H9 (cell line): ENCODE results near the gene EXOC2. TPM values are rescaled to one million over a fixed set of nuclear protein-coding genes. Genes with fewer than 3 reads are reported as not detected.

Experiments
- DNase-seq: peaks from one replicate; pipeline ENCODE4 v3.0.0-alpha.2; 2017
- H2AFZ ChIP-seq: one replicate; pipeline ENCODE4 v1.6.1; 2013; ENCODE audit warnings: mild to moderate bottlenecking, low read length, control low read depth, moderate library complexity
- H2AK5ac ChIP-seq: 2 replicates; pipeline ENCODE4 v1.6.1; 2013; ENCODE audit warnings: low read length, control low read depth, mixed read lengths; ENCODE audit not compliant: insufficient read length
- H2BK120ac ChIP-seq: one replicate; pipeline ENCODE4 v1.6.1; 2013; ENCODE audit warnings: low read depth, mild to moderate bottlenecking, low read length, control low read depth, inconsistent platforms; ENCODE audit not compliant: poor library complexity, severe bottlenecking
- H2BK12ac ChIP-seq: 2 replicates; pipeline ENCODE4 v1.6.1; 2013; ENCODE audit warnings: low read length, control low read depth, mixed read lengths, low read depth; ENCODE audit not compliant: insufficient read length
- H2BK15ac ChIP-seq: 2 replicates; pipeline ENCODE4 v1.6.1; 2013; ENCODE audit warnings: low read depth, low read length, control low read depth
- H2BK20ac ChIP-seq: one replicate; pipeline ENCODE4 v1.6.1; 2013; ENCODE audit warnings: low read depth, mild to moderate bottlenecking, low read length, control low read depth, inconsistent platforms; ENCODE audit not compliant: poor library complexity, severe bottlenecking
- H2BK5ac ChIP-seq: 2 replicates; pipeline ENCODE4 v1.6.1; 2013; ENCODE audit warnings: low read length, control low read depth, mixed read lengths; ENCODE audit not compliant: insufficient read length
- H3K14ac ChIP-seq: 2 replicates; pipeline ENCODE4 v1.6.1; 2013; ENCODE audit warnings: low read length, control low read depth; ENCODE audit not compliant: insufficient read depth
- H3K18ac ChIP-seq: 2 replicates; pipeline ENCODE4 v1.6.1; 2013; ENCODE audit warnings: low read depth, mild to moderate bottlenecking, mixed read lengths, low read length, control low read depth; ENCODE audit not compliant: insufficient read length
- H3K23ac ChIP-seq: 2 replicates; pipeline ENCODE4 v1.6.1; 2013; ENCODE audit warnings: low read length, control low read depth, mixed read lengths, low read depth; ENCODE audit not compliant: insufficient read length
- H3K23me2 ChIP-seq: 2 replicates; pipeline ENCODE4 v1.6.1; 2013; ENCODE audit warnings: low read depth, mild to moderate bottlenecking, mixed read lengths, low read length, control low read depth; ENCODE audit not compliant: insufficient read length, poor library complexity, severe bottlenecking
- H3K27ac ChIP-seq: 2 replicates; pipeline ENCODE4 v1.5.1; 2013; ENCODE audit warnings: low read length, control low read depth, mixed read lengths, low read depth; ENCODE audit not compliant: insufficient read length
- H3K27me3 ChIP-seq: 2 replicates; pipeline ENCODE4 v1.6.1; 2013; ENCODE audit warnings: low read length, control low read depth, inconsistent platforms; ENCODE audit not compliant: insufficient read depth
- H3K4ac ChIP-seq: 2 replicates; pipeline ENCODE4 v1.6.1; 2013; ENCODE audit warnings: low read depth, mild to moderate bottlenecking, control low read depth, inconsistent platforms, low read length, moderate library complexity
- H3K4me1 ChIP-seq: 2 replicates; pipeline ENCODE4 v1.6.1; 2013; ENCODE audit warnings: low read length, control low read depth, inconsistent platforms; ENCODE audit not compliant: insufficient read depth
- H3K4me2 ChIP-seq: 2 replicates; pipeline ENCODE4 v1.6.1; 2013; ENCODE audit warnings: low read length, control low read depth, mixed read lengths; ENCODE audit not compliant: insufficient read length, insufficient read depth
- H3K56ac ChIP-seq: 2 replicates; pipeline ENCODE4 v1.6.1; 2013; ENCODE audit warnings: low read depth, mild to moderate bottlenecking, mixed read lengths, low read length, control low read depth; ENCODE audit not compliant: insufficient read length
- H3K79me1 ChIP-seq: 2 replicates; pipeline ENCODE4 v1.6.1; 2013; ENCODE audit warnings: low read depth, mild to moderate bottlenecking, moderate library complexity, low read length, control low read depth, inconsistent platforms; ENCODE audit not compliant: insufficient read depth, poor library complexity, severe bottlenecking
- H3K79me2 ChIP-seq: 2 replicates; pipeline ENCODE4 v1.6.1; 2013; ENCODE audit warnings: low read length, control low read depth, inconsistent platforms; ENCODE audit not compliant: insufficient read depth
- H3K9ac ChIP-seq: 2 replicates; pipeline ENCODE4 v1.6.1; 2013; ENCODE audit warnings: low read length, control low read depth, mixed read lengths; ENCODE audit not compliant: insufficient read length; ENCODE audit errors: extremely low read depth
- H3K9me3 ChIP-seq: one replicate; pipeline ENCODE4 v1.6.1; 2013; ENCODE audit warnings: low read depth, low read length, inconsistent platforms; ENCODE audit not compliant: control insufficient read depth
- H3T11ph ChIP-seq: one replicate; pipeline ENCODE4 v1.6.1; 2013; ENCODE audit warnings: mild to moderate bottlenecking, low read length, control low read depth, inconsistent platforms
- H4K20me1 ChIP-seq: one replicate; pipeline ENCODE4 v1.6.1; 2013; ENCODE audit not compliant: control insufficient read depth, insufficient read length, insufficient read depth
- H4K5ac ChIP-seq: 2 replicates; pipeline ENCODE4 v1.6.1; 2013; ENCODE audit warnings: low read depth, mild to moderate bottlenecking, mixed read lengths, low read length, control low read depth; ENCODE audit not compliant: insufficient read length
- H4K8ac ChIP-seq: replicated peaks from 2 replicates; pipeline ENCODE4 v1.6.1; 2013; ENCODE audit warnings: low read length, control low read depth, mixed read lengths, low read depth; ENCODE audit not compliant: insufficient read length
- H4K91ac ChIP-seq: 2 replicates; pipeline ENCODE4 v1.6.1; 2013; ENCODE audit warnings: low read depth, mild to moderate bottlenecking, moderate library complexity, mixed read lengths, low read length, control low read depth; ENCODE audit not compliant: insufficient read length
- H3K27ac Mint-ChIP-seq, 3 experiments: 2 replicates in 2 of 3; 3 replicates in 1 of 3; pipeline ENCODE4 v1.8.0; 2020 to 2021; ENCODE audit warnings: mixed read lengths in 3 of 3, mild to moderate bottlenecking in 1 of 3, moderate library complexity in 1 of 3
- H3K27me3 Mint-ChIP-seq: 2 replicates; pipeline ENCODE4 v1.8.0; 2021; ENCODE audit warnings: low read depth, mild to moderate bottlenecking, moderate library complexity, mixed read lengths
- H3K36me3 Mint-ChIP-seq, 3 experiments: 2 replicates in 2 of 3; 3 replicates in 1 of 3; pipeline ENCODE4 v1.8.0; 2020 to 2021; ENCODE audit warnings: low read depth in 3 of 3, mixed read lengths in 3 of 3; ENCODE audit not compliant: insufficient read depth in 1 of 3
- H3K4me1 Mint-ChIP-seq, 2 experiments: 2 replicates each; pipeline ENCODE4 v1.8.0; 2020; ENCODE audit warnings: mixed read lengths in 2 of 2
- H3K4me3 Mint-ChIP-seq, 2 experiments: 2 replicates in 1 of 2; 3 replicates in 1 of 2; pipeline ENCODE4 v1.8.0; 2020 to 2021; ENCODE audit warnings: mild to moderate bottlenecking in 2 of 2, mixed read lengths in 2 of 2, moderate library complexity in 1 of 2
- H3K9me3 Mint-ChIP-seq, 2 experiments: 2 replicates in 1 of 2; 3 replicates in 1 of 2; pipeline ENCODE4 v1.8.0; 2020; ENCODE audit warnings: mild to moderate bottlenecking in 2 of 2, mixed read lengths in 2 of 2, moderate library complexity in 1 of 2
- WGBS: extraction: QIAGEN DNeasy Blood & Tissue Kit; methylation state at CpG from one replicate; pipeline ENCODE4 v1.1.7; 2013; ENCODE audit warnings: missing lambda C conversion rate, low lambda C conversion rate, mixed read lengths; ENCODE audit not compliant: insufficient read length; ENCODE audit errors: extremely low coverage; 5-methylcytosine and 5-hydroxymethylcytosine counted together
- total RNA-seq: library from RNA; stranded (reverse); gene quantifications from 2 replicates; pipeline ENCODE4 v1.2.1, GENCODE V29; 2021
- TF ChIP-seq, protein P1 (sequence below): fragments of 200-600 bp; sonication (generic); conservative IDR thresholded peaks from 3 replicates; pipeline ENCODE4 v1.8.0; 2021; ENCODE audit warnings: antibody characterized with exemption, mild to moderate bottlenecking

Gene EXOC2
- total RNA-seq, 1 experiment from 2014 or later = 29.9 TPM

DNA sequence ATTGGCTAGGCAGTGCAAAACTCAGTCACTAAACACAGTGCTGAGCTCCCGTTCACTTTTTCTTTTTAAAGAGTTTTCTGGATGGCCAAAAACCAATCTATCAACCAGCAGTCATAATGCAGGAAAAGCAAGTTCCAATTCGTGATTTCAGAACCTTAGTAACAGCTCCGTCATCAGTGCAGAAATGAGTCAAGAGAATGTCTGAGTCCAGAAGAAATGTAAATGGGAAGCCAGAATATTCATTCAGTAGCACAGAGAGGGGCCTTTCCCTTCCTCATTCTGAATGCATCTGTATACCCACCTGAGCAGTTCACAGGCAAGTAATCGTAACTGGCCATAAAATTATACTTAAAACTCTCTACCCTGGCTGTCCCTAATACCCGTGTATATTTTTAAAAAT lies 56.5 kb downstream of the EXOC2 start:
- WGBS = no CpG with 5 or more reads among the region's 5 CpGs
- Histone ChIP-seq H2BK5ac (no peak overlapping the region), H3K14ac (no peak overlapping the region), H3K4me1 (peaks cover 4% of the 10 kb centered on the region; the same call in 1 of the 2 replicates), H4K8ac (no peak overlapping the region), H3K9me3 (no peaks in the 10 kb centered on the region), H4K91ac (no peak overlapping the region), H3K9ac (no peak overlapping the region), H2BK15ac (no peak overlapping the region), H3K4me2 (no peak overlapping the region), H3K23me2 (no peaks in the 10 kb centered on the region), H3K56ac (no peak overlapping the region), H4K20me1 (no peaks in the 10 kb centered on the region), H4K5ac (no peak overlapping the region), H3K18ac (no peak overlapping the region), H3K4ac (no peak overlapping the region), H3K27ac (no peak overlapping the region), H2BK20ac (no peak overlapping the region), H2AK5ac (no peak overlapping the region), H2AFZ (no peak overlapping the region), H3T11ph (no peak overlapping the region), H3K23ac (no peak overlapping the region), H3K27me3 (no peaks in the 10 kb centered on the region), H2BK12ac (no peak overlapping the region), H3K79me2 (no peaks in the 10 kb centered on the region; the same call in 1 of the 2 replicates), H2BK120ac (no peak overlapping the region), H3K79me1 (no peaks in the 10 kb centered on the region)
- TF ChIP-seq, protein P1, sequence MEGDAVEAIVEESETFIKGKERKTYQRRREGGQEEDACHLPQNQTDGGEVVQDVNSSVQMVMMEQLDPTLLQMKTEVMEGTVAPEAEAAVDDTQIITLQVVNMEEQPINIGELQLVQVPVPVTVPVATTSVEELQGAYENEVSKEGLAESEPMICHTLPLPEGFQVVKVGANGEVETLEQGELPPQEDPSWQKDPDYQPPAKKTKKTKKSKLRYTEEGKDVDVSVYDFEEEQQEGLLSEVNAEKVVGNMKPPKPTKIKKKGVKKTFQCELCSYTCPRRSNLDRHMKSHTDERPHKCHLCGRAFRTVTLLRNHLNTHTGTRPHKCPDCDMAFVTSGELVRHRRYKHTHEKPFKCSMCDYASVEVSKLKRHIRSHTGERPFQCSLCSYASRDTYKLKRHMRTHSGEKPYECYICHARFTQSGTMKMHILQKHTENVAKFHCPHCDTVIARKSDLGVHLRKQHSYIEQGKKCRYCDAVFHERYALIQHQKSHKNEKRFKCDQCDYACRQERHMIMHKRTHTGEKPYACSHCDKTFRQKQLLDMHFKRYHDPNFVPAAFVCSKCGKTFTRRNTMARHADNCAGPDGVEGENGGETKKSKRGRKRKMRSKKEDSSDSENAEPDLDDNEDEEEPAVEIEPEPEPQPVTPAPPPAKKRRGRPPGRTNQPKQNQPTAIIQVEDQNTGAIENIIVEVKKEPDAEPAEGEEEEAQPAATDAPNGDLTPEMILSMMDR = no peak
- peaks cover under 1 to 5% of the 10 kb centered on the region in 2 experiments; a peak in 4 of 5 replicates for H3K9me3 Mint-ChIP-seq
- no peaks in the 10 kb centered on the region; the same call in 1 of the 2 replicates for H3K27me3 Mint-ChIP-seq
- no peak overlapping the region; a peak in 1 of 7 replicates for H3K27ac Mint-ChIP-seq
- H3K4me1 Mint-ChIP-seq = peaks cover 21 to 26% of the 10 kb centered on the region in 2 experiments
- no peak overlapping the region for H3K4me3 Mint-ChIP-seq
- DNase-seq = no peak
- peaks cover 2 to 32% (median 12%) of the 10 kb centered on the region in 3 experiments; a peak in 6 of 7 replicates for H3K36me3 Mint-ChIP-seq
